Fibroblast of pulmonary artery (primary cell): ENCODE measurements around the gene CTH.

ENCODE experiments used
- DNase-seq: peaks from one replicate; pipeline ENCODE4 v3.0.0-alpha.2; 2010; ENCODE audit warnings: low read depth
- H3K4me3 ChIP-seq: replicated peaks from 2 replicates; pipeline ENCODE4 v1.5.1; 2011; ENCODE audit warnings: low read depth, mild to moderate bottlenecking, control low read depth, low read length, moderate library complexity
- TF ChIP-seq, protein P1 (sequence below): IDR thresholded peaks from 2 replicates; pipeline ENCODE4 v1.5.1; 2011; ENCODE audit warnings: mild to moderate bottlenecking, control low read depth, low read length, inconsistent platforms; ENCODE audit errors: missing control alignments

Gene CTH

DNA sequence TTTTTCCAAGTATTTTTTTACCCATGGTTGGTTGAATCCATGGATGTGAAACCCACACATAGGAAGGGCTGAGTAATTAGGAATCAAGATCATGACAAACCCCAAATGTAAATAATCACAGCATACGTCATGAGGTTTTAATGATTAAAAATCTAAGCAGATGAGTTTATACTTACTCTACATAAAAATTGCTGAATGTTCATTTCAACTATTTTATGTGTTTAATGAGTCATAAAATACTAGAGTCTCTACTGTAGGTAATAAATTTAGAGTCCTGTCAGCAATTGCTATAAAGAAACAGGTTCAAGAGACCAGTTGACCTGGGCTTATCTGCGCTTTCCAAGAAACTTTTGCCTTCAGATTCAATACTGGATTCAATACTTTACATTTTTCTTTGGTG is 18.2 kb downstream of the CTH start:
- no peak overlapping the region for H3K4me3 ChIP-seq
- no peak for DNase-seq
- TF ChIP-seq, protein P1, sequence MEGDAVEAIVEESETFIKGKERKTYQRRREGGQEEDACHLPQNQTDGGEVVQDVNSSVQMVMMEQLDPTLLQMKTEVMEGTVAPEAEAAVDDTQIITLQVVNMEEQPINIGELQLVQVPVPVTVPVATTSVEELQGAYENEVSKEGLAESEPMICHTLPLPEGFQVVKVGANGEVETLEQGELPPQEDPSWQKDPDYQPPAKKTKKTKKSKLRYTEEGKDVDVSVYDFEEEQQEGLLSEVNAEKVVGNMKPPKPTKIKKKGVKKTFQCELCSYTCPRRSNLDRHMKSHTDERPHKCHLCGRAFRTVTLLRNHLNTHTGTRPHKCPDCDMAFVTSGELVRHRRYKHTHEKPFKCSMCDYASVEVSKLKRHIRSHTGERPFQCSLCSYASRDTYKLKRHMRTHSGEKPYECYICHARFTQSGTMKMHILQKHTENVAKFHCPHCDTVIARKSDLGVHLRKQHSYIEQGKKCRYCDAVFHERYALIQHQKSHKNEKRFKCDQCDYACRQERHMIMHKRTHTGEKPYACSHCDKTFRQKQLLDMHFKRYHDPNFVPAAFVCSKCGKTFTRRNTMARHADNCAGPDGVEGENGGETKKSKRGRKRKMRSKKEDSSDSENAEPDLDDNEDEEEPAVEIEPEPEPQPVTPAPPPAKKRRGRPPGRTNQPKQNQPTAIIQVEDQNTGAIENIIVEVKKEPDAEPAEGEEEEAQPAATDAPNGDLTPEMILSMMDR, result no peak

DNA sequence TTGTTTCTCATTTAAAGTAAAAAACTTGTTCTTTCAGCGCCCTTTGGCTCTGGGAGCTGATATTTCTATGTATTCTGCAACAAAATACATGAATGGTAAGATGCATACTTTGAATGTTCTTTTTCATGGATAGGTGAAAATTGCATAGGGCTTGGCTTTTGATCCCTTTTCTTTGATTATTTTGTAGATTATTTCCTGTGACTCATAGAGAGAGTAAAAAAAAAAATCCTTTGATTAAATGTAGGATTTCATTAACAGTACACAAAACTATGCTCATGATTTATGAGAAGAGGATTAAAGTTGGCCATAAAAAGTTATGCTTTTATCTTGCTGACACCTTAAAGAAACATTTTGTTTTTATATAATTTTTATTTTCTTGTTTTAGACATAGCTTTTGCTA is 18.7 kb downstream of the CTH start:
- no peak overlapping the region for H3K4me3 ChIP-seq

DNA sequence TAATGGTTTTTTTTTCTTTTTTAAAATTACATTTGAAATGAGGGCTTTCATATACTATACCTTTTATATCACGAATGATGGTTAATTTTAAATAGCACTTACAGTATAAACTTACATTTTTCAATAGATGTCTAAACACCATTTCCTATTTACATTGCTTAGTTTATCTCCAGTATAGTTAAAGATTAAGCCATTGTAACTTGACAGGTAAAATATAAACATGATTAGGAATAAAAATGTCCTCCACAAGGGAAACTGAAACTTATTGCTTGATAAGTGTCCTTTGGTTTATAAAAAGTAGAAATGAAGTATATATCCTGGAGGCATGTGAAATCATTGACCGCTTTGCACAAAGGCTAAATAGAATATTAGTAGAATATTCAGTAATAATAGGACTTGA is 20.2 kb downstream of the CTH start:
- TF ChIP-seq, protein P1, result no peak
- H3K4me3 ChIP-seq, result no peak overlapping the region
- DNase-seq, result no peak

More for the DNA sequence above, 18.7 kb downstream of the CTH start:
- TF ChIP-seq, protein P1, result no peak
- no peak for DNase-seq

DNA sequence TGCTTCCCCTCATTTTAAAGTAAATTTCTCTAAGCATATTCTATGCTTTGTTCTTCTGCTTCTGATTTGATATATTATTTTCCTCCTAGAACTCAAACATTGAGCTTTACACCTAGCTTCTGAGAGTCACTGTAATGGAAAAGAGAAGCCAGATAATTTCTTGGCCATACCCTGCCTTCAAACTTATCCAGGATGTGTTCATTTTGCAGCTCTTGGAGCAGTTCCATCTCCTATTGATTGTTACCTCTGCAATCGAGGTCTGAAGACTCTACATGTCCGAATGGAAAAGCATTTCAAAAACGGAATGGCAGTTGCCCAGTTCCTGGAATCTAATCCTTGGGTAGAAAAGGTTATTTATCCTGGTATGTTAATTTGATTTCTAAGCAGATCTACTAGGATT is 20.8 kb downstream of the CTH start:
- no peak for DNase-seq
- H3K4me3 ChIP-seq, result no peak overlapping the region
- TF ChIP-seq, protein P1, result no peak

DNA sequence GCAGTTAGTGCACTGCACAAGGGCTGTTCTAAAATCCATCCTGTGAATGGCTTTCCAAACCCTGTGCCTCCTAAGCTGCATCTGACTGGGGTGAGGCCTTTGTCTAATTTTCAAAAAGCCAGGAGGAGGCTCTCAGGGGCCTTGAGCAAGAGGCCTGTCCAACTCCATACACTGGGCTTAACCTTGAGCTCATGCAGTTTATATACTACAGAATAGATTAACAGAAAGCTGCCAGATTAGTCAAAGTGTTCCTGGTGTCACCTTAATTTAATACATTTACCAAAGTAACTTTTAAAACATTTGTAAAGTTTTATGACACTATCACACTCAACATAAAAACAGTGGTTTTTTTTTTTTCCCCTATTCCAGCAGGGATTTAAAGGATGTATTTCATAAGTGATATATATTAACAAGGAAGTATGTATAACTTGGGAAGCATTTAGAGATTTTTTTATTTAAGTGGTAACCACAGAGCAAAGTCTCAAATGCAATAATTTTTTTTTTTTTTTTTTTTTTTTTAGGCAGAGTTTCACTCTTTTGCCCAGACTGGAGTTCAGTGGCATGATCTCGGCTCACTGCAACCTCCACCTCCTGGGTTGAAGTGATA is 23.3 kb downstream of the CTH start:
- no peak overlapping the region for H3K4me3 ChIP-seq
- DNase-seq, result no peak
- TF ChIP-seq, protein P1, result no peak

DNA sequence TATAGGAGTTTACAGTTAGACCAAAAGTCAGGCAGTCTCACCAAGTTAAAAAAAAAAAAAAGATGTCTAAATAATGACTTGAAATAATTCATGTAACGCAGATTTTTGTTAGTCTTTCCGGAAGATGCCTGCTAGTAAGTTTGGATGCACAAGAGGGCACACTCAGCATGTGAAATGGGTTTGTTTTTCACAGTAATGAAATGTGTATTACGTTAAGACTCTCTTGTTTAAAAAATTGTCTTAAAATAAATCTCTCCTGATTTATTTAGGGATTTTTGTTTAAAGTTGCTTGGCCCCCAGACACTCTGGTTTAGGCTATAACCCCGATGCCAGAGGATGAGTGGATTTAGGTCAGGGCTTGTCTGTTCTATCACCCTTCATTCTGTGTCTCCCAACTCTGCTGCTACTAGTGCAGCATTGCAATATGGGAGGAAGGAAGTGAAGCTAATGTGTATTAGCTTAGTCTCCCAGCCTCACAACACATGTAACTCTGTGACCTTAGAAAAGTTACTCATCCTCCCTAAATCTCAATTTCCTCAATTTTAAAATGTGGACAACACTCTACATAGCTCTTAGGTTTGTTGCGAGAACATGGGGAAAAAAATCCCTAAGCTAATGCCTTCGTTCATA is 25.7 kb downstream of the CTH start:
- DNase-seq, result peak; percentile 23
- H3K4me3 ChIP-seq, result no peak overlapping the region
- TF ChIP-seq, protein P1, result peak; percentile 21

DNA sequence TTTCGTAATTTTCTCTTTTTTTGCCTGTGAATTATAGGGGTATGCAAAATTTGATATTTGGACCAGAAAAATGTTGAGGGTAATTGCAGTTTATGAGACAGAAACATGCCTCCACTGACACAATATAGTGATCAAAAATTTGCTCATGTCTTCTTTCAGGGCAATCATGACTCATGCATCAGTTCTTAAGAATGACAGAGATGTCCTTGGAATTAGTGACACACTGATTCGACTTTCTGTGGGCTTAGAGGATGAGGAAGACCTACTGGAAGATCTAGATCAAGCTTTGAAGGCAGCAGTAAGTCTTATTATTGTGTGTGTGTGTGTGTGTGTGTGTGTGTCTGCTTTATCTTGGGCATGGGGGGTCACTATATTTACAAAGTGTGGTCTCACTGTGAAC is 27.5 kb downstream of the CTH start:
- no peak for DNase-seq
- no peak overlapping the region for H3K4me3 ChIP-seq
- TF ChIP-seq, protein P1, result no peak
